ENCODE data around the gene TSPAN14.
A peak's percentile ranks its signal among the peaks of the same experiment; 100 is the strongest.

The TSPAN14 gene

GRCh38 chr10:80406204-80406603, 47.9 kb upstream of the TSPAN14 start:
- no peaks in the 10 kb centered on the region for H3K9me2 ChIP-seq (replicated peaks; ENCODE audit: insufficient read depth, low read length)
- H3K79me2 ChIP-seq (ENCODE audit: insufficient read depth, low read length): no peaks in the 10 kb centered on the region
- no peak overlapping the region for H3K27ac ChIP-seq (ENCODE audit: low read depth, low read length)
- no peaks in the 10 kb centered on the region for H3K27me3 ChIP-seq (ENCODE audit: low read length)
- no peaks in the 10 kb centered on the region for H3F3A ChIP-seq (ENCODE audit: insufficient read depth)
- no peaks in the 10 kb centered on the region for H3K9me3 ChIP-seq (ENCODE audit: insufficient read depth, low read length)
- H3K9ac ChIP-seq (ENCODE audit: low read length): no peak overlapping the region
- TF ChIP-seq CTCF (IDR thresholded peaks at IDR 0.05; ENCODE audit: insufficient read depth, low read length, poor library complexity, severe bottlenecking) (no peak), EZH2phosphoT487 (conservative IDR thresholded peaks at IDR 0.05; ENCODE audit: low read length) (no peak)
- H4K20me1 ChIP-seq (ENCODE audit: low read depth, low read length): no peaks in the 10 kb centered on the region
- no peak overlapping the region for H3K4me2 ChIP-seq (ENCODE audit: low read depth, low read length, poor library complexity, severe bottlenecking)
- H2AFZ ChIP-seq (ENCODE audit: low read depth, low read length, severe bottlenecking): no peak overlapping the region
- no peak overlapping the region for H3K4me3 ChIP-seq (ENCODE audit: insufficient read depth, low read length, poor library complexity, severe bottlenecking)
- H3K36me3 ChIP-seq (ENCODE audit: low read length): no peaks in the 10 kb centered on the region

- no peak overlapping the region for H3K27ac ChIP-seq (ENCODE audit: low read depth, low read length)
- no peaks in the 10 kb centered on the region for H3F3A ChIP-seq (ENCODE audit: insufficient read depth)
- no peaks in the 10 kb centered on the region for H3K9me3 ChIP-seq (ENCODE audit: insufficient read depth, low read length)
- no peak for TF ChIP-seq CTCF (IDR thresholded peaks at IDR 0.05; ENCODE audit: insufficient read depth, low read length, poor library complexity, severe bottlenecking)
- TF ChIP-seq EZH2phosphoT487 (conservative IDR thresholded peaks at IDR 0.05; ENCODE audit: low read length): no peak
- H4K20me1 ChIP-seq (ENCODE audit: low read depth, low read length): no peaks in the 10 kb centered on the region
- peak overlapping the region; percentile 53 for H3K4me2 ChIP-seq (ENCODE audit: low read depth, low read length, poor library complexity, severe bottlenecking)
- H3K79me2 ChIP-seq (ENCODE audit: insufficient read depth, low read length): no peaks in the 10 kb centered on the region
- no peaks in the 10 kb centered on the region for H3K9me2 ChIP-seq (replicated peaks; ENCODE audit: insufficient read depth, low read length)
- H3K27me3 ChIP-seq (ENCODE audit: low read length): no peaks in the 10 kb centered on the region
- peak overlapping the region; percentile 62 for H3K9ac ChIP-seq (ENCODE audit: low read length)
- no peaks in the 10 kb centered on the region for H3K36me3 ChIP-seq (ENCODE audit: low read length)
- peak overlapping the region; percentile 89 for H2AFZ ChIP-seq (ENCODE audit: low read depth, low read length, severe bottlenecking)
- peak overlapping the region; percentile 50 for H3K4me3 ChIP-seq (ENCODE audit: insufficient read depth, low read length, poor library complexity, severe bottlenecking)
Observed at GRCh38 chr10:80407812-80408241, 46.3 kb upstream of the TSPAN14 start.

- Histone ChIP-seq H3K4me2 (ENCODE audit: low read depth, low read length, poor library complexity, severe bottlenecking) (peak within 1 kb of the TSS; percentile 53), H3K9me2 (replicated peaks; ENCODE audit: insufficient read depth, low read length) (no peaks in the 10 kb centered on the region), H3K36me3 (ENCODE audit: low read length) (no peaks in the 10 kb centered on the region), H2AFZ (ENCODE audit: low read depth, low read length, severe bottlenecking) (peak within 1 kb of the TSS; percentile 89), H3K27me3 (ENCODE audit: low read length) (no peaks in the 10 kb centered on the region), H3K79me2 (ENCODE audit: insufficient read depth, low read length) (no peaks in the 10 kb centered on the region), H3K9me3 (ENCODE audit: insufficient read depth, low read length) (no peaks in the 10 kb centered on the region), H4K20me1 (ENCODE audit: low read depth, low read length) (no peaks in the 10 kb centered on the region), H3K9ac (ENCODE audit: low read length) (peak within 1 kb of the TSS; percentile 62), H3K27ac (ENCODE audit: low read depth, low read length) (no peak within 1 kb of the TSS), H3K4me3 (ENCODE audit: insufficient read depth, low read length, poor library complexity, severe bottlenecking) (peak within 1 kb of the TSS; percentile 50), H3F3A (ENCODE audit: insufficient read depth) (no peaks in the 10 kb centered on the region)
- TF ChIP-seq CTCF (IDR thresholded peaks at IDR 0.05; ENCODE audit: insufficient read depth, low read length, poor library complexity, severe bottlenecking) (no peak), EZH2phosphoT487 (conservative IDR thresholded peaks at IDR 0.05; ENCODE audit: low read length) (no peak)
Observed at GRCh38 chr10:80408242-80409101, 45.6 kb upstream of the TSPAN14 start, which contains the start of gene PRXL2A. Gene PRXL2A, plus strand, starts transcription at chr10:80408551. Its CDS starts 11,917 bp downstream, at chr10:80420468.
